Esophagus muscularis mucosa (tissue), 4 donors: Measurements from ENCODE around the gene KMO. TPM values are rescaled to one million over a fixed set of nuclear protein-coding genes. Genes with fewer than 3 reads are reported as not detected.

ENCODE experiments used
- DNase-seq: peaks from one replicate; pipeline ENCODE4 v3.0.0-alpha.2; 2017; ENCODE audit errors: extremely low spot score
- H3K27ac ChIP-seq, 4 donors: fragments of 200-600 bp; sonication (generic); replicated peaks in 1 of 4; 1 replicate in 3 of 4; 2 replicates in 1 of 4; pipeline ENCODE4 v1.5.1; 2016 to 2019; ENCODE audit warnings: mild to moderate bottlenecking in 1 of 4
- H3K27me3 ChIP-seq, 4 donors: fragments of 200-600 bp; sonication (generic); one replicate each; pipeline versions ENCODE4 v1.5.1 to v1.6.0; 2016 to 2019
- H3K36me3 ChIP-seq, 4 donors: fragments of 200-600 bp; sonication (generic); one replicate each; pipeline ENCODE4 v1.5.1; 2016 to 2019
- H3K4me1 ChIP-seq, 4 donors: fragments of 200-600 bp; sonication (generic); one replicate each; pipeline ENCODE4 v1.5.1; 2016 to 2019
- H3K4me3 ChIP-seq, 4 donors: fragments of 200-600 bp; sonication (generic); 1 replicate in 2 of 4; 2 replicates in 2 of 4; pipeline ENCODE4 v1.5.1; 2016 to 2019; ENCODE audit warnings: mild to moderate bottlenecking in 4 of 4, moderate library complexity in 1 of 4
- H3K9me3 ChIP-seq, 4 donors: fragments of 200-600 bp; sonication (generic); 1 replicate in 3 of 4; 2 replicates in 1 of 4; pipeline ENCODE4 v1.5.1; 2016 to 2019
- CTCF ChIP-seq, 3 experiments: fragments of 200-600 bp in 2 of 3; fragments of 450-650 bp in 1 of 3; sonication (generic) in 2 of 3; IDR thresholded peaks; one replicate each; pipeline ENCODE4 v1.5.1; 2017 to 2019; ENCODE audit warnings: antibody characterized with exemption in 3 of 3, mild to moderate bottlenecking in 2 of 3, moderate library complexity in 1 of 3
- EP300 ChIP-seq: sonication (generic); formaldehyde crosslinking; IDR thresholded peaks from one replicate; pipeline ENCODE4 v1.6.1; 2017; ENCODE audit warnings: antibody characterized with exemption
- POLR2A ChIP-seq: fragments of 450-650 bp; IDR thresholded peaks from one replicate; pipeline ENCODE4 v1.6.1; 2017; ENCODE audit warnings: antibody characterized with exemption, moderate library complexity, mild to moderate bottlenecking, low read depth
- POLR2AphosphoS5 ChIP-seq, 2 donors: sonication (generic); formaldehyde crosslinking; IDR thresholded peaks; one replicate each; pipeline ENCODE4 v1.6.1; 2017; ENCODE audit warnings: antibody characterized with exemption in 2 of 2
- WGBS: methylation state at CpG from one replicate; pipeline ENCODE4 v1.1.5; 2018; 5-methylcytosine and 5-hydroxymethylcytosine counted together
- intact Hi-C: fragments of 100-400 bp; cut with DNase I; formaldehyde crosslinking; loops from one replicate; pipeline ENCODE4 v1.15.1; 2023
- total RNA-seq, 4 donors: library from RNA; depleted of rRNA; stranded (reverse); fragments of >200 nt; gene quantifications; one replicate each; pipeline versions ENCODE4 v1.1.0 to v1.2.1, GENCODE V29; 2016

KMO gene
- total RNA-seq, 4 donors from 2014 or later, result 0.29 to 0.83 (median 0.42) TPM; not detected in 1

- no peak for TF ChIP-seq POLR2AphosphoS5 (IDR thresholded peaks at IDR 0.05)
- no peak overlapping the region for H3K27ac ChIP-seq
- no peaks in the 10 kb centered on the region for H3K27me3 ChIP-seq
- no peak overlapping the region for H3K4me3 ChIP-seq
- no peak for DNase-seq
- intact Hi-C loops, result no loop called here
- H3K36me3 ChIP-seq, result peaks cover 0 to 9% (median 0%) of the 10 kb centered on the region in 4 donors
- H3K9me3 ChIP-seq, result no peaks in the 10 kb centered on the region
- peaks cover 3 to 37% (median 31%) of the 10 kb centered on the region in 4 donors for H3K4me1 ChIP-seq
These were observed 104.9 kb downstream of the KMO start for GRCh38 chr1:241637046-241637590.

- peaks cover 3 to 37% (median 31%) of the 10 kb centered on the region in 4 donors for H3K4me1 ChIP-seq
- intact Hi-C loops, result no loop called here
- WGBS, result 88% methylated on average over 4 of the region's 4 CpGs
- H3K27me3 ChIP-seq, result no peaks in the 10 kb centered on the region
- no peak for DNase-seq
- peaks cover 0 to 9% (median 0%) of the 10 kb centered on the region in 4 donors for H3K36me3 ChIP-seq
- no peak for TF ChIP-seq POLR2AphosphoS5 (IDR thresholded peaks at IDR 0.05)
- TF ChIP-seq POLR2A, result no peak
- TF ChIP-seq CTCF (IDR thresholded peaks at IDR 0.05), result no peak
- no peak for TF ChIP-seq EP300
- no peak overlapping the region for H3K4me3 ChIP-seq
- H3K27ac ChIP-seq, result no peak overlapping the region
- H3K9me3 ChIP-seq, result no peaks in the 10 kb centered on the region
These were observed 105.4 kb downstream of the KMO start for GRCh38 chr1:241637604-241638003.

- Histone ChIP-seq H3K4me3 (no peak overlapping the region), H3K27me3 (no peaks in the 10 kb centered on the region), H3K9me3 (no peaks in the 10 kb centered on the region), H3K27ac (no peak overlapping the region), H3K36me3 (peaks cover 0 to 9% (median 0%) of the 10 kb centered on the region in 4 donors), H3K4me1 (peaks cover 3 to 37% (median 31%) of the 10 kb centered on the region in 4 donors)
- intact Hi-C loops, result no loop called here
- DNase-seq, result no peak
- TF ChIP-seq CTCF (IDR thresholded peaks at IDR 0.05), result no peak
- WGBS, result 89% methylated on average over 5 of the region's 5 CpGs
These were observed 106.0 kb downstream of the KMO start for GRCh38 chr1:241638099-241638682.

GRCh38 chr1:241638909-241639622 is 106.9 kb downstream of the KMO start:
- no peak for DNase-seq

More at GRCh38 chr1:241638909-241639622, 106.9 kb downstream of the KMO start:
- peaks cover 3 to 37% (median 31%) of the 10 kb centered on the region in 4 donors for H3K4me1 ChIP-seq
- peak overlapping the region in 3 of 4 donors; percentile 82 to 87 (median 86) for H3K27ac ChIP-seq
- H3K9me3 ChIP-seq, result no peaks in the 10 kb centered on the region
- H3K4me3 ChIP-seq, result peak overlapping the region; percentile 81 to 93 (median 91)
- TF ChIP-seq POLR2A, result no peak
- TF ChIP-seq CTCF (IDR thresholded peaks at IDR 0.05), result no peak
- no peak for TF ChIP-seq POLR2AphosphoS5 (IDR thresholded peaks at IDR 0.05)
- no peak for TF ChIP-seq EP300
- intact Hi-C loops, result no loop called here
- WGBS, result 16% methylated on average over 11 of the region's 11 CpGs
- H3K27me3 ChIP-seq, result no peaks in the 10 kb centered on the region
- peaks cover 0 to 9% (median 0%) of the 10 kb centered on the region in 4 donors for H3K36me3 ChIP-seq
